Heart left ventricle (tissue), 13 donors: ENCODE measurements around the gene MPDZ.

Source experiments
- POLR2A ChIP-seq, 2 donors: fragments of 450-650 bp; IDR thresholded peaks; one replicate each; pipeline ENCODE4 v1.6.1; 2017; ENCODE audit warnings: antibody characterized with exemption in 2 of 2, mild to moderate bottlenecking in 2 of 2, moderate library complexity in 2 of 2
- TF ChIP-seq, protein P1 (sequence below), 12 donors: fragments of 200-600 bp; sonication (generic) in 4 of 12; IDR thresholded peaks; one replicate each; pipeline versions ENCODE4 v1.5.0 to v1.8.0; 2018 to 2022; ENCODE audit warnings: antibody characterized with exemption in 12 of 12, mild to moderate bottlenecking in 5 of 12
- donor health status: ischemic (EF 13 %, LVEDD 7.1; RV severe dilation, severe dysfunction).
- donor health status: DM: no; HTN: yes; CAD: no.
- donor health status: DM: no; HTN: no; CAD: no.
- donor health status: ischemic (EF 25% LVEDD 6.9; RV normal size, moderate dysfunction).
- donor health status: ischemic (EF 25% LVEDD 5.7; RV mildly dilated, moderate dysfunction).
- donor health status: ischemic (EF 35%, LVEDD 5.7; RV mildly dilated, moderate dysfunction).
- donor health status: nonischemic (EF 11% LVEDD 7.7; RV severe dilation, severe dysfunction).
- donor health status: DM: yes; HTN: yes; CAD: no.
- donor health status: PGD.
- donor health status: ischemic (EF 29% LVEDD 5.4; RV normal size, mild dysfunction).
- donor health status: nonischemic (EF 23%, LVEDD 6.1; RV moderate dilation, normal function).

DNA sequence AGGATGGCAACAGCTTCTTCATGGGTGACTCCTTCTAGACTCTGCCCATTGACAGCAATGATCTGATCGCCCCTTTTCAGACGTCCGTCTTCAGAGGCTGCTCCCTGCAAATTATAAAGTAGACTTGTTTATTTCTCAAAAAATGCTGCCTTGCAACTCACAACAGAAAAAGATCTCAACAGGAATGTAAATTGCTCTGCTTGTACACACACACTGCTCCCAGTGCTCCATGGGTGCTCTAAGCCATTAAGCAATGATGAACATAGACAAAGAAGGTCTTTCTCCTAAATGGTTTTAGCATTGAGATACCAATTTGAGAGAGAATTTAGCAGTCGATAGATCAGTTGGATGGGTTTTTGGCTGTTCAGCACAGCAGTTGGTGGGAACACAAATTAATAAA lies 172.5 kb downstream of the MPDZ start:
- TF ChIP-seq, protein P1, sequence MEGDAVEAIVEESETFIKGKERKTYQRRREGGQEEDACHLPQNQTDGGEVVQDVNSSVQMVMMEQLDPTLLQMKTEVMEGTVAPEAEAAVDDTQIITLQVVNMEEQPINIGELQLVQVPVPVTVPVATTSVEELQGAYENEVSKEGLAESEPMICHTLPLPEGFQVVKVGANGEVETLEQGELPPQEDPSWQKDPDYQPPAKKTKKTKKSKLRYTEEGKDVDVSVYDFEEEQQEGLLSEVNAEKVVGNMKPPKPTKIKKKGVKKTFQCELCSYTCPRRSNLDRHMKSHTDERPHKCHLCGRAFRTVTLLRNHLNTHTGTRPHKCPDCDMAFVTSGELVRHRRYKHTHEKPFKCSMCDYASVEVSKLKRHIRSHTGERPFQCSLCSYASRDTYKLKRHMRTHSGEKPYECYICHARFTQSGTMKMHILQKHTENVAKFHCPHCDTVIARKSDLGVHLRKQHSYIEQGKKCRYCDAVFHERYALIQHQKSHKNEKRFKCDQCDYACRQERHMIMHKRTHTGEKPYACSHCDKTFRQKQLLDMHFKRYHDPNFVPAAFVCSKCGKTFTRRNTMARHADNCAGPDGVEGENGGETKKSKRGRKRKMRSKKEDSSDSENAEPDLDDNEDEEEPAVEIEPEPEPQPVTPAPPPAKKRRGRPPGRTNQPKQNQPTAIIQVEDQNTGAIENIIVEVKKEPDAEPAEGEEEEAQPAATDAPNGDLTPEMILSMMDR (IDR thresholded peaks at IDR 0.05): no peak
- no peak for TF ChIP-seq POLR2A (IDR thresholded peaks at IDR 0.05)
